ENCODE results near the gene TUBG2. TPM values are rescaled to one million over a fixed set of nuclear protein-coding genes. Genes with fewer than 3 reads are reported as not detected.
A peak's percentile ranks its signal among the peaks of the same experiment; 100 is the strongest.

Gene TUBG2
- total and polyA plus RNA-seq, 2 donors (not counting 1 experiment from before 2014, with no cell fraction given) = 16.7 to 19.0 TPM

DNA sequence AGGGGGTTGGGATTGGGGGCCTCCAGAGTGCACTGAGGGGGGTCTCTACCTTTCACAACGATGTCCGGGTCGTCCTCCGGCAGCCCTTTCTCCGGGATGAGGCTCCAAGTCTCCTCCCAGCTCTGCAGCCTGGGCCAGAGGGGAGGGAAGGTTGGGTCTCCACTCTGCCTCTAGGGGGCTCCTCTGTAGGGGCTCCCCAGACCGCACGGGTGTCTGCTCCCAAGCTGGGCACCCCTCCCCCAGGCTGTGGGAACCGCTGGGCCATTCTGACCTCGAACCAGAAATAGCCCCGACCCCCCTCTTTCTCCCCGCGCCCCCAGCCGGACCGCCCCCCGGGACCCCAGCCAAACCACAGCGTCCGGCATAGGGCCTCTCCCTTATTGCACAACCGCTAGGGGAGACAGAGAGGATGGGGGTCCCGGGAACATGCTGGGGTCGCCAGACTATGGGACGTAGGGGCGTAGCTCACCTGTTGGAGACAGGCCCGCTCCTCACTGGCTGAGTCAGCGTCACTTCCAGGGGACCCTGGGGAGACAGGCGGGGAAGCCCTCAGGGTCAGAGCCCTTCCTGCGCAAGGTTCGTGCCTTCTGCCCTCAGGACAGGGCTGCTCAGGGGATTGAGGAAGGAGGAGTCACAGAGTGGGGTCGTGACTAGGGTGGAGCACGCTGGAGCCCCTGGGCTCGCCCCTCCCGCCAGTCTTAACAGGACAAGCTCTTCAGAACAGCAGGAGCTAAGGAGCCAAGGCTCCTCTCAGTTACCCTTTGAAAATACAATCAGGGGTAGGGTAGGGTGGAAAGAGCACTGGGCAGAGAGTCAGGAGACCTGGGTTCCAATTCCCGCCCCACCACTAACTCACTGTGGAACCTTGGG, 15.0 kb downstream of the TUBG2 start:
- peaks cover 0 to 71% (median 28%) of the 10 kb centered on the region in 4 experiments for H3K27me3 ChIP-seq (replicated peaks in 1 of 4; ENCODE audit: control extremely low read depth in 1 of 4, control insufficient read depth in 3 of 4, insufficient read depth in 4 of 4, low read length in 3 of 4)
- ATAC-seq (ENCODE audit: low read depth) = no peak
- POLR2A ChIA-PET = interaction anchor here (0.6 kb wide), 1 partner anchor 19 kb away, joined by 5 read pairs; no protein-coding TSS in a partner anchor

More for the DNA sequence above, 15.0 kb downstream of the TUBG2 start:
- Mint-ChIP-seq H3K4me1 (peaks cover 57% of the 10 kb centered on the region), H3K4me3 (peak overlapping the region; percentile 71), H3K9me3 (ENCODE audit: insufficient read depth) (no peaks in the 10 kb centered on the region), H3K27me3 (peaks cover 19% of the 10 kb centered on the region), H3K27ac (no peak overlapping the region)
- H4K20me1 ChIP-seq (ENCODE audit: control insufficient read depth, insufficient read depth, low read length, poor library complexity, severe bottlenecking) = peaks cover 26% of the 10 kb centered on the region
- 4% methylated on average over 20 of the region's 32 CpGs for WGBS (ENCODE audit: insufficient coverage)
- TF ChIP-seq, protein P1, sequence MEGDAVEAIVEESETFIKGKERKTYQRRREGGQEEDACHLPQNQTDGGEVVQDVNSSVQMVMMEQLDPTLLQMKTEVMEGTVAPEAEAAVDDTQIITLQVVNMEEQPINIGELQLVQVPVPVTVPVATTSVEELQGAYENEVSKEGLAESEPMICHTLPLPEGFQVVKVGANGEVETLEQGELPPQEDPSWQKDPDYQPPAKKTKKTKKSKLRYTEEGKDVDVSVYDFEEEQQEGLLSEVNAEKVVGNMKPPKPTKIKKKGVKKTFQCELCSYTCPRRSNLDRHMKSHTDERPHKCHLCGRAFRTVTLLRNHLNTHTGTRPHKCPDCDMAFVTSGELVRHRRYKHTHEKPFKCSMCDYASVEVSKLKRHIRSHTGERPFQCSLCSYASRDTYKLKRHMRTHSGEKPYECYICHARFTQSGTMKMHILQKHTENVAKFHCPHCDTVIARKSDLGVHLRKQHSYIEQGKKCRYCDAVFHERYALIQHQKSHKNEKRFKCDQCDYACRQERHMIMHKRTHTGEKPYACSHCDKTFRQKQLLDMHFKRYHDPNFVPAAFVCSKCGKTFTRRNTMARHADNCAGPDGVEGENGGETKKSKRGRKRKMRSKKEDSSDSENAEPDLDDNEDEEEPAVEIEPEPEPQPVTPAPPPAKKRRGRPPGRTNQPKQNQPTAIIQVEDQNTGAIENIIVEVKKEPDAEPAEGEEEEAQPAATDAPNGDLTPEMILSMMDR (IDR thresholded peaks at IDR 0.05) = peak; percentile 70
- TF ChIP-seq EZH2 (IDR thresholded peaks at IDR 0.05; ENCODE audit: borderline replicate concordance, insufficient read depth, low read depth, low read length, poor library complexity, severe bottlenecking) = peak; percentile 9
- no peak overlapping the region for H2AFZ ChIP-seq (ENCODE audit: insufficient read depth, low read depth, low read length, poor library complexity, severe bottlenecking)
- intact Hi-C loops (cut with micrococcal nuclease) = loop anchor here (10.0 kb wide), 2 partner anchors 311 to 479 kb away; partner anchors contain the start of genes GHDC, PTGES3L and RUNDC1
- no peak overlapping the region for H3K27ac ChIP-seq (ENCODE audit: low read length in 2 of 2)
- CTCF ChIA-PET = interaction anchor here (0.6 to 2.5 kb wide), 8 partner anchors 10 to 96 kb away, joined by 3 to 13 read pairs (median 4); partner anchors contain the start of genes RETREG3 and TUBG1
- no peaks in the 10 kb centered on the region for H3K36me3 ChIP-seq (replicated peaks in 1 of 2; ENCODE audit: control extremely low read depth in 1 of 2, control insufficient read depth in 1 of 2, extremely low read depth in 1 of 2, insufficient read depth in 2 of 2, low read length in 1 of 2)
- H3K4me3 ChIP-seq (ENCODE audit: control extremely low read depth in 1 of 5, extremely low read depth in 1 of 5, insufficient read depth in 1 of 5, low read depth in 2 of 5, low read length in 4 of 5) = peak overlapping the region in 1 of 5 experiments; percentile 18
- peaks cover 0 to 30% (median 0%) of the 10 kb centered on the region in 3 donors for H3K9me3 ChIP-seq (ENCODE audit: control extremely low read depth in 1 of 3, control insufficient read depth in 2 of 3, insufficient read depth in 1 of 3, low read length in 2 of 3)
- H3K79me2 ChIP-seq (ENCODE audit: control insufficient read depth, insufficient read depth, low read length) = no peaks in the 10 kb centered on the region
- H3K4me2 ChIP-seq (replicated peaks; ENCODE audit: low read depth, low read length, poor library complexity, severe bottlenecking) = peak overlapping the region; percentile 65
- H3K9ac ChIP-seq (ENCODE audit: low read length) = peak overlapping the region; percentile 6
- H3K4me1 ChIP-seq (ENCODE audit: control insufficient read depth in 2 of 2, insufficient read depth in 2 of 2, low read length in 2 of 2) = peaks cover 64 to 73% of the 10 kb centered on the region in 2 donors
- peak; percentile 69 for DNase-seq
